GM10847 (cell line): ENCODE results near the gene CTDSP2.

Experiments
- POLR2A ChIP-seq: IDR thresholded peaks from 2 replicates; pipeline ENCODE4 v1.6.1; 2011; ENCODE audit not compliant: insufficient read length; ENCODE audit errors: extremely low read depth

Gene CTDSP2

DNA sequence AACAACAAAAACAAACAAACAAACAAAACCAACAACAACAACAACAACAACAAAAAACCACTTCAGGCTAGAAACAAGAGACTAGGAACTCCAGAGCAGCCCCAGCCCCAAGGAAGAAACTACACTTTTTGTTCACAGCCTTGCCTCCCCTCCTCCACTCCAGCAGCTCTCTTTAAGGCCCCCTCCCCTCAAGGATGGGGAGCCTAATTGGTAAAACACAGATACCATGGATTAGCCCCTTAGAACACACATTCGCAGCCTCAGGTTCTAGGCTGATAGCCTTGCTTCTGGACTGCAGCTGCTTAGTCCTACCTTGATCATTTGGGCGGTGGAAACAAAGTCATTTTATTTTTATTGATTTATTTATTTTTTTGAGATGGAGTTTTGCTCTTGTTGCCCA is 16.1 kb downstream of the CTDSP2 start:
- no peak for TF ChIP-seq POLR2A

DNA sequence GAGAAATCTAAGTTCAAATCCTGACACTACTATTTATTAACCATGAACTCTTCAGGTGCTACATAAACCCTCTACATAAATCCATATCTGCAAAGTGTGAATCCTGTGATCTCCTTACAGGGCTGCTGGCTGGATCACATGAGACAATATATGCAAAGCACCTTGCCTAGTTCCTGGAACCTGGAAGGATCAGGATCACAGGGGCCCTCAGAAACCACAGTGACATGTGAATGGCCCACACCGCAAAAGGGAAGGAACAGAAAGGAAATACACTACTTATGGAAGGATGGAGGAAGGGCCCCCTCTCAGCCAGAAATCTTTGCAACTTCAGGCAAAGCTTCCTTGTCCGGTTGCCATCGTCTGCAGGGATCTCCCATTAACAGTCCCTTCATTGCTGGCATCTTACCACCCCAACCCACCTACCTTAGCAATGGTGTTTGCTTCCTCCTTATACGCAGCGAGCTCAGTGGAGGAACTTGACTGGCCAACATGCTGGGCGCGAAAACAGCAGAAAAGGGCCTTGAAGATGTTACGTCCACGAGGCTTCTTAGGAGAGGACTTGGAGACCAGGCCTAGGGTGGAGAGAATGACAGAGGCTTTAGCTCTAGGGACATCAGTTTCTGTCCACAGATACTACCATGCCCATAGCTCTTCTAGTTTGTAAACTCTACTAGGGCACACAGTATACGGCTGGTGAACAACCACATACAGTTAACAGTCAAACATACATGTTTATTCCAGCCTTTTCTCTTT is 17.3 kb downstream of the CTDSP2 start:
- no peak for TF ChIP-seq POLR2A

DNA sequence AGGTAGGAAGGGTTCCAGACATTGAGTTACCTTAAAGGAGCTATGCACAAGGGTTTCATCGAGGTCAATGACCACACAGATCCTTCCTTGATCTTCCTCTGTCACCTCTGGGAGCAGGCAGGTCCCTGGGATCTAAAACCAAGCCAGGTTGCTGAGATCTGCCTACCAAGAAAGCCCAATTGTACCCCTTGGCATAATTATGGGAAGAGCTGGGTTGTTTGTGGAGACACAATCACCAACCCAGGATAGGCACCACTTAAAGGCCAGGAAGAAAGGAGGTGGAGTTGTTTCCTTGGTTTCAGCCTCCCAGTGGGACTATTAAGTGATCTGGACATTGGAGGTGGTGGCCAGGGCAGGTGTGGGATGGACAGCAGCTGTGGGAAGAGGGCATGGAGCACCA is 19.6 kb downstream of the CTDSP2 start:
- TF ChIP-seq POLR2A = no peak

DNA sequence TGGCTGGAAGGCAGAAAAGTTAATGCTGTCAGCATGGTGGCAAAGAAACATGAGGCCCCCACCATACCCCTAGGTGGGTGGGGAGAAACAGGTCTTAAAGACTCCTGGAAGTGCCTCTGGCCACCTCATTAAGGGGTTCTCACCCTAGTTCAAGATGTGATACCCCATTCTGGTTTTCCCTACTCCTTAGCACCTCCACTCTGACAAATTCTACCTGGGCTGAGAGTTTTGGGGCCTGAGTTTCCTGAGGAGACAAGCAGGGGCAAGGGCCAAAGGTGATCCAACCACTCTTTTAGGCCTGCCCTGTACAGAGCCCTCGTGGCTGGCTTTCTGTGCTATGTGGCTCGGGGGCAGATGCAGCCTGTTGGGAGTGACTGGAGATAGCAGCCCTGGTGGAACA is 20.1 kb downstream of the CTDSP2 start:
- no peak for TF ChIP-seq POLR2A

DNA sequence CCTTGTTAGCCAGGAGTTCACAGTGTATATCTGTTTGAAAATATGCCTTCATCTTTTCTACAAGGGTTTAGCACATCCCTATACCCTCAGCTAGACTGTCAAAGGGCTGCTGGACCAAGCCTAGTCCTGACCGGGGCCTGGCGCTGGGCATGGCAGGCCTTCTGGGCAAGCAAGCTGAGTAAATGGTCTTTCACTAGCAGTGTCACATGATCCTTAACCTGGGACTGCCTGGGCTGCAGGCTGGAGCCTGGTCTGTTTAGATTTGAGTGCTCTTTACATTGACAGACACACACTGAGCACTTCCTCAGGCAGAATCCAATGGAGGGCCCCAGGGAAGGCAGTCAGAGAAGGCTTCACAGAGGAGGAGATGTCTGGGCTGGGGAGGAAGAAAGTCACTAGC is 21.1 kb downstream of the CTDSP2 start:
- TF ChIP-seq POLR2A = no peak

DNA sequence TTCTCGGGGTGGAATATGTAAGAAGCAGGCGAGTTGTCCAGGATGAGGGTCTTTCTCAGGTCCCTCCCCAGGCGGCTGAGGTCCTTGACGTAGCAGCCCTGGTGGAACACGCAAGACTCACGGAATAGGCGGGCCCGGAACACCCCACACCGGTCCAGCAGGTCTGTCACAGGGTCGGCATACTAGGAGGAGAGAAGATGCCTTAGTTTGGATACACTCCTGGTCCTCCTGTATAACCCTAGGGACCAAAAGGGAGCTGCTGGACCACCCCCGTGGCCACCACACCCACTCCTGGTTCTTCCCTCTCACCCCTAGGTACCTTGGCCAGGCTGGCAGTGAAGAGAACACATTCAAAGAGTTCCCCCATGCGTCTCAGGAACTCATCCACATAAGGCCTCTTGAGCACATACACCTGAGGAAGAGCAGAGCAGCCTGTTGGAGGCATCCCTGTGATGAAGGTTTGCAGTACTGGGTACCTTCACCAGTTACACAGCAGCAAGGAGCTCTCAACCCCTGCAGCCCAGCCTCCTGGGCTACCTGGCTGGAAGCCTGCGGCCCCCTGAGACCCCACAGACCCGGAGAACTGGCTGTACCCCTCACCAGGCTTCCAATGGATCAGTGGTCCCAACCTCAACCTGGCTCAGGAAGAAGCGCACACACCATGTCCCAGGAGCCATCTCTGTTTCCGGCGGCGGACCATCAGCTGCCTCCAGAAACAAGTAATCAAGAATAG is 22.5 kb downstream of the CTDSP2 start:
- TF ChIP-seq POLR2A = no peak

DNA sequence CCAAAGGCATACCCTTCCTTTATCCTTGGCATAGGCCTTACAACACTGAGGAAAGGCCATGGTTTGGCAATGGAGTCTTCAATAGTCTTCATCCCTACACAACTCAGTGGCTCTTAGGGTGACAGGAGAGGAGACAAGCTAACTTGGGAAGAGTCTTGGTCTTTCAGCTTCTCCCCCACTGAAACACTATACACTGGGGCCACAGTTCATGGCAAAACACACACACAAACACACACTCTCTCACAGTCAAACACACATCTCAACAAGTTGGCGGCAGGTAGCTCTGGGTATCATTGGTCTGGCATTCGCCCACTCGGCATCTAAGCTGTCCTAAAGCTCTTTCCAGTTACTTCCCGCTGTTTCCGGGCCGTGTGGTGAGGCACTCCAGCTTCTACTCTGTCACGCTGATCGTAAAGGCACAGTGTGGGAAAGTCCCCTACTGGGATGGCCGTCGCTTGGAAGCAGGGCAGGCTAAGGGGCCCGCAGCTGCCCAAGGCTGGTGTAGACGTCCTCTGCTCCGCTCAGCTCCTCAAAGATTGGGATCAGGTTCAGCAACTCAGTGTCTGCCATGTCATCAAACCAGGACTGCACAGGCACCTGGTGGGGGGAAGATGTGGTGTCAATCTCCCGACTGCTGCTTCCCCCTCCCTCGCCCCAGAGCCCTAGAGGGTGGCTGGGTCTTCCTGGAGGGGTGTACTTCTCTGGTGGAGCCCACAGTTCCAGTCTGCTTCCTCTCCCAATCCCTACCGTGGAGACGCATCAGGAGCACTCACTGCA is 23.2 kb downstream of the CTDSP2 start:
- TF ChIP-seq POLR2A = no peak

DNA sequence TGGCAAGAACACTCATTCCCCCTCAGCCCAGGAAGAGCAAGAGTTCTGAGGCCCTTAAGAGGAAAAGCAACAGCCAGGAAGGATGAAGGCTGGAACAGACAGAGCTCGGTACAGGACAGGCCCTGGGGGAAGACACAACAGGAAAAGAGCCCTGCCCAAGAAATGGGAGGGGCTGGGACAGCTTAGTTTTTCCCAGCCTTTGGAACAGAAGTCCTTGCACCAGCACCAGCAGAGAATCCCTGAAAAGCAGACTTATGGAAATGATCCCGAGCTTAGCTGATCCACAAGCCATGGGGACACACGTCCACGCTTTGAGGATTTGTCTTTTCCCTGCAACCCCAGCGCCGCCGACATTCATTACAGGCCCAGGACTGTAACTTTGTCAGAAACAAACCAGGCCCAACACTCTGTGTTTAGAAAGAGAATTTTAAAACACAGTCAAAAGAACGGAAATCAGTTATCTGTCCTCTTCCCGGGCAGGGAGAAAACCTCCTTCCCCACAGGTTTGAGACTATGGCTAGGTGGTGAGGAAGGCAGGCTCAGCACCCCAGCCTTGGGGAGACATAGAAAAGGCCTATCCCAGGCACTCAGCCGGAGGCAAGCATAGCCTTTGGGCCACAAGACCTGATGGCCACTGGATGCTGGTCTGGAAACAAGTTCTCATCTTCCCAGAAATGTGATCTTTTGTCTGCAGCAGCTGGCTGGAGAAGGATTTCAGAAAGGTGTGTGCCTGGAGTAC is 24.0 kb downstream of the CTDSP2 start:
- no peak for TF ChIP-seq POLR2A

DNA sequence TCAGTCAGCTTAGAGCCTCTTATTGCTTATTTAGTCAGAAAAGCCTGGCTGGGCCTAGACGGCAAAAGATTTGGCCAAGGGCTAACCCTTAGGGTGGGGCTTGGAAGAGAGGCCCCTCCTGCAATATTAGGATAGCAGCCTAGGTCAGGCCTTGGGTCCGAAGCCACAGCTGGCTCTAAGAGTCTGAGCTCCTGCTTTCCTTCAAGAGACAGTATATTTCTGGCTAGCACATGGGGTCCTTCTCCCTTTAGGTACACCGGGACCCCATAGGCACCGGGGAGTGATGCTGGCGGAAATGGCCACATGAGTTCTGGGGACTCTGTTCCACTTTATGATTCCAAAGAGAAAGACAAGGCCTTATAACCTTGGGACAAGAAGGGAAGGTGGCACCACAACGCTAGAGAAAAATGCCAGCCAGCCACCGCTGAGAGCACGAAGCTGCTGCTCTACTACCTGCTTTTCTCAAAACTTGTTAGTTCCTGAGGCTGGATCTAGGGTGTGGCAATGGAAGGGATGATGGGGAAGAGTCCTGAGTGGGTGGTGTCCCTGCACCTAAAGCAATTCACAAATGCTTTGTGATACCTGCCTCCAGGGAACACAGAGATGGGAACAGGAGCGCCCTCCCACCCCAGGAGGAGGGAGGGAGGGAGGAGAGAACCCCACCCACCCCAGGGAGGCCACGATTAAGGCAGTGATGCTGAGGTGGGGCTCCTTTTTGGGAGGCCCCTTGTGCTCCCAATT is 24.9 kb downstream of the CTDSP2 start:
- no peak for TF ChIP-seq POLR2A

DNA sequence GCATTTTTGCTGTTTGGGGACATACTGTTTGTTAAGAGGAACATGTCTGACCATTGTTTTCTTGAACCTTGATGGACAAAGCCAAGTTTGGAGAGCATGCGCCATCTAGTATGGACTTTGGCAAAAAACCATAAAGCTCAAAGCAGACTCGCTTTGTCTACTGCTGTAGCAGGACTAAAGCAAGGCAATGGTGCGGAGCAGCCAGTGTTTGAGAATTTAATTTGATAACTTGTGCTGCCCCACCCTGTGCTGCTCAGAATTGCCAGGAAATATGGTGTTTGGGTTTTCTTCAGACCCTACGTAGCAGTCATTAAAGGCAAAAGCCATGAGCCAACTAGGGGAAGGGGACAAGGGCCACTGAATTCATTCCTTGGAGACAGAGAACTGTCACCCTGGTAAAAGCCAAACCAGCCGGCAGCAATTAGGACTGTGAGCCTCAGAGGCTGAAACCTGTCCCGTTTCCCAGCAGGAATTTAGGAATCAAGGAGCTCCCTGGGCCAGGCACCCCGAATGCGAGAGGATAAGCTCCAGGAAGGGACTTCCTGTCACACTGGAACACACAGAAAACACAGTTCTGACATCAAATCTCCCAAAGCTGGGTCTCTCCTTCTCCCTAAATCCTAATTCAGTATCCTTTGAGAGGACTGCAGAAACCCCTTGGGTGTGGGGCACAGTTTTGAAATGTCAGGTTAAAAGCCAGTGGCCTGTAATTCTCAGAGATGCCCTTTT is 29.1 kb downstream of the CTDSP2 start:
- TF ChIP-seq POLR2A = no peak

DNA sequence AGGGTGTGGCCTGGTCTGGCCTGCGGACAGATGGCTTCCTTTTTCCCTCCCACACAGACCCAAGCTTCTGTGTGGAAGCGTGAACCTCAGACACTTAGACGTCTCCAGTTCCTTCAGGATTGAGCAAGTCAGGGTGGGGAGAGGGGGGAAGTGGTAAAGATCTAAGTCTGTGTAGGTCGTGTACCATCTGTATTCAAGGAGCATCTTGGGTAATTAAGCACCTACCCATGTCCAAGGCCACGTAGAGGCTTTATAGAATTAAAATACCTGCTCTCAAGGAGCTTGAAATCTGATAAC is 29.7 kb downstream of the CTDSP2 start:
- TF ChIP-seq POLR2A = no peak

DNA sequence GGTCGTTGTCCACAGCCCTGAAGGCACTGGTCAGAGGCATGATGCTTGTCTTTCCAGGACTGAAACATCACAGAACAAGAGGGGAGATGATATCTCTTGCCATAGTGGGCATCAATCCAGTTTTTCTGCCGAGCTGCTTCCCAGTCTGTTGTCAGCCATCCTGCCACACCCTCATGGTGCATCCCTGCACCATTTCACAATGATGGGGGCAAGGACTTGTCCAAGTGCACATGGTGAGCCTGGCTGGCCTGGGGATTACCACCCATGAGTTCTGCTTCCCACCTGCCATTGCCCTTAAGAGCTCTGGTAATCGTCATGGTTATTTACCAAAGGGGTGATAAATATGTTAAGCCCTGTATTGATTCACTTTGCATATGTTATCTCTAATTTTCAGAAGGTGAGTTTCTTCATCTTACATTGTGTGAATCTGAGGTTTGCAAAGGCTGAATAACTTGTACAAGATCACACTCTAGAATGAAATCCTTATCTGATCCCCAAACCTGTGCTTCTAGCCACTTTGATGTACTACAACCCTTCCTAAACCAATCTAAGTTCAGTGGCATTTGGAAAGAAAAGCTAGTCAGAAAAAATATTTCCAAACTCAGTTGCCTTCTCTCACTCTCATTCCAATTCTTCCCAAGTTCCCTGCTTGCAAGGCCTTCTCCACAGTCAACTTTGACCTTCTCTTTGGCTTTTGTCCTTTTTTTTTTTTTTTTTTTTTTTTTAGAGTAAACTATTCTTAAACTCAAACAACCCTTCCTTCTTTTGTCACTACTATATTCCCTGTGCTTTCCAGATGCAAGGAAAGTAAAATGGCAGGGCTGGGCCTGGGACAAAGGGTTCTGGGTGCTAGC is 30.3 kb downstream of the CTDSP2 start:
- TF ChIP-seq POLR2A = no peak
